NCI-H1048 (cell line): Measurements from ENCODE around the gene FBXW11.
"Not testable (repeated sequence)": the region's sequence is repeated elsewhere in the genome, so short reads cannot be mapped to it uniquely, and the experiment has no call there.

ENCODE experiments used
- DNase-seq: peaks from one replicate; lab custom pipeline; 2025; lab: John Stamatoyannopoulos, UW

Gene FBXW11

GRCh38 chr5:171908638-171909037, 97.8 kb downstream of the FBXW11 start:
- no peak for DNase-seq

- no peak for DNase-seq
Measured at GRCh38 chr5:171907725-171908343, 98.6 kb downstream of the FBXW11 start.

- no peak for DNase-seq
Measured at GRCh38 chr5:171906703-171907590, 99.5 kb downstream of the FBXW11 start.

- no peak for DNase-seq
Measured at GRCh38 chr5:171906066-171906570, 100.3 kb downstream of the FBXW11 start.

- no peak for DNase-seq
Measured at GRCh38 chr5:171904886-171905285, 101.6 kb downstream of the FBXW11 start.

- no peak for DNase-seq
Measured at GRCh38 chr5:171901764-171902163, 104.7 kb downstream of the FBXW11 start.

GRCh38 chr5:171899792-171900191, 106.6 kb downstream of the FBXW11 start:
- no peak for DNase-seq

GRCh38 chr5:171898879-171899278, 107.6 kb downstream of the FBXW11 start:
- no peak for DNase-seq

- no peak for DNase-seq
Measured at GRCh38 chr5:171898386-171898785, 108.1 kb downstream of the FBXW11 start.

GRCh38 chr5:171897231-171897630, 109.2 kb downstream of the FBXW11 start:
- no peak for DNase-seq

GRCh38 chr5:171895081-171895480, 111.4 kb downstream of the FBXW11 start:
- no peak for DNase-seq

GRCh38 chr5:171893290-171893886, 113.0 kb downstream of the FBXW11 start:
- DNase-seq, result no peak

- no peak for DNase-seq
Measured at GRCh38 chr5:171891595-171891994, 114.8 kb downstream of the FBXW11 start.

GRCh38 chr5:171891150-171891549, 115.3 kb downstream of the FBXW11 start:
- DNase-seq, result no peak

GRCh38 chr5:171888051-171888481, 118.4 kb downstream of the FBXW11 start:
- DNase-seq, result no peak

- not testable (repeated sequence) for DNase-seq
Measured at GRCh38 chr5:171886037-171886436, 120.4 kb downstream of the FBXW11 start.

GRCh38 chr5:171882118-171882517, 124.3 kb downstream of the FBXW11 start:
- DNase-seq, result no peak

GRCh38 chr5:171874234-171874633, 132.2 kb downstream of the FBXW11 start:
- DNase-seq, result no peak

- no peak for DNase-seq
Measured at GRCh38 chr5:171872666-171873065, 133.8 kb downstream of the FBXW11 start.

GRCh38 chr5:171871711-171872110, 134.7 kb downstream of the FBXW11 start:
- no peak for DNase-seq

- no peak for DNase-seq
Measured at GRCh38 chr5:171869956-171870355, 136.5 kb downstream of the FBXW11 start.

GRCh38 chr5:171868236-171868635, 138.2 kb downstream of the FBXW11 start:
- DNase-seq, result no peak

GRCh38 chr5:171867786-171868185, 138.7 kb downstream of the FBXW11 start:
- no peak for DNase-seq
